DOHH2 (cell line): ENCODE data around the gene RPH3AL.

Experiments used
- H3F3A ChIP-seq: fragments of 200-600 bp; sonication (generic), shearing (Covaris generic); 2 replicates; pipeline ENCODE4 v1.6.0; 2016; ENCODE audit warnings: antibody characterized with exemption, mild to moderate bottlenecking; ENCODE audit not compliant: control insufficient read depth, insufficient read depth
- H3K27ac ChIP-seq: fragments of 200-600 bp; sonication (generic); 2 replicates; pipeline ENCODE4 v1.5.1; 2014; ENCODE audit warnings: low read depth, mild to moderate bottlenecking, low read length, moderate library complexity
- H3K27me3 ChIP-seq: fragments of 200-600 bp; sonication (generic); 2 replicates; pipeline ENCODE4 v1.6.1; 2014; ENCODE audit warnings: mild to moderate bottlenecking, low read length, mixed read lengths; ENCODE audit not compliant: control insufficient read depth
- H3K36me3 ChIP-seq: fragments of 200-600 bp; sonication (generic); 2 replicates; pipeline ENCODE4 v1.6.1; 2014; ENCODE audit warnings: mild to moderate bottlenecking, low read length, moderate library complexity, mixed read lengths; ENCODE audit not compliant: control insufficient read depth
- H3K4me1 ChIP-seq: fragments of 200-600 bp; sonication (generic); 2 replicates; pipeline ENCODE4 v1.6.1; 2014; ENCODE audit warnings: mild to moderate bottlenecking, low read length, mixed read lengths; ENCODE audit not compliant: control insufficient read depth
- H3K4me2 ChIP-seq: fragments of 200-600 bp; sonication (generic); 2 replicates; pipeline ENCODE4 v1.6.0; 2014; ENCODE audit warnings: mild to moderate bottlenecking, low read length, moderate library complexity
- H3K4me3 ChIP-seq: fragments of 200-600 bp; sonication (generic); 2 replicates; pipeline ENCODE4 v1.5.1; 2014; ENCODE audit warnings: mild to moderate bottlenecking, low read length, mixed read lengths
- H3K79me2 ChIP-seq: fragments of 200-600 bp; sonication (generic); 2 replicates; pipeline ENCODE4 v1.6.1; 2014; ENCODE audit warnings: mild to moderate bottlenecking, low read length, mixed read lengths; ENCODE audit not compliant: control insufficient read depth
- H3K9me2 ChIP-seq: fragments of 200-600 bp; sonication (generic); replicated peaks from 2 replicates; pipeline ENCODE4 v1.6.1; 2014; ENCODE audit warnings: mild to moderate bottlenecking, low read length, mixed read lengths; ENCODE audit not compliant: control insufficient read depth
- H3K9me3 ChIP-seq: fragments of 200-600 bp; sonication (generic); 2 replicates; pipeline ENCODE4 v1.6.1; 2014; ENCODE audit warnings: antibody characterized with exemption, low read length, mixed read lengths; ENCODE audit not compliant: control insufficient read depth, insufficient read depth
- H4K20me1 ChIP-seq: fragments of 200-600 bp; sonication (generic); 2 replicates; pipeline ENCODE4 v1.6.0; 2014; ENCODE audit warnings: low read depth, mild to moderate bottlenecking, antibody characterized with exemption, low read length, moderate library complexity; ENCODE audit not compliant: control insufficient read depth, insufficient read depth
- EZH2phosphoT487 ChIP-seq: fragments of 200-600 bp; sonication (generic); IDR thresholded peaks from 2 replicates; pipeline ENCODE4 v1.6.1; 2017; ENCODE audit warnings: borderline replicate concordance, mild to moderate bottlenecking, antibody characterized with exemption, low read length, moderate library complexity, mixed read lengths
- TF ChIP-seq, protein P1 (sequence below): fragments of 200-600 bp; sonication (generic); IDR thresholded peaks from one replicate; pipeline ENCODE4 v1.5.1; 2014; ENCODE audit warnings: antibody characterized with exemption, mild to moderate bottlenecking, low read depth, low read length; ENCODE audit not compliant: poor library complexity, severe bottlenecking

The RPH3AL gene

DNA sequence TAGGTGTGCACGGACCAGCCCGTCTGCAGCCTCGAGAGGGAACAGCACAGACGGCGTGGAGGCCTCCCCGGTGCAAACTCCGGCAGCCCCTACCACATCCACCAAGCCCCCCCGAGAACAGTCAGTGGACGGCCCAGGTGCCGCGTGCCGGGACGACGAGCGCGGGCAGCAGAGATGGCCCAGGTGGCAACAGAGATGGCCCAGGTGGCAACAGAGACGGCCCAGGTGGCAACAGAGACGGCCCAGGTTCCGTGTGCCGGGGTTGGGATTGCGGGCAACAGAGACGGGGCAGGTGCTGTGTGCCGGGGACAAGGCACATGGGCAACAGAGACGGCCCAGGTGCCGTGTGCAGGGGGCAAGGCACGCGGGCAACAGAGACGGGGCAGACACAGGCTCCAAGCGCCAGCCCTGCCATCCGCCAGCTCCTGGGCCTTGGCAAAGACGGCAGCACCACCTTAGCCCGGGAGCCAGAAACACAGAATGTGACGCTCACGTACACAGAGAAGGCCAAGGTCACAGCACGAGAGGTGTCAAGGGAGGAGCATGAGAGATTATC lies 31.1 kb downstream of the RPH3AL start:
- H3K79me2 ChIP-seq: no peaks in the 10 kb centered on the region
- no peaks in the 10 kb centered on the region; the same call in 1 of the 2 replicates for H3K9me3 ChIP-seq
- TF ChIP-seq, protein P1, sequence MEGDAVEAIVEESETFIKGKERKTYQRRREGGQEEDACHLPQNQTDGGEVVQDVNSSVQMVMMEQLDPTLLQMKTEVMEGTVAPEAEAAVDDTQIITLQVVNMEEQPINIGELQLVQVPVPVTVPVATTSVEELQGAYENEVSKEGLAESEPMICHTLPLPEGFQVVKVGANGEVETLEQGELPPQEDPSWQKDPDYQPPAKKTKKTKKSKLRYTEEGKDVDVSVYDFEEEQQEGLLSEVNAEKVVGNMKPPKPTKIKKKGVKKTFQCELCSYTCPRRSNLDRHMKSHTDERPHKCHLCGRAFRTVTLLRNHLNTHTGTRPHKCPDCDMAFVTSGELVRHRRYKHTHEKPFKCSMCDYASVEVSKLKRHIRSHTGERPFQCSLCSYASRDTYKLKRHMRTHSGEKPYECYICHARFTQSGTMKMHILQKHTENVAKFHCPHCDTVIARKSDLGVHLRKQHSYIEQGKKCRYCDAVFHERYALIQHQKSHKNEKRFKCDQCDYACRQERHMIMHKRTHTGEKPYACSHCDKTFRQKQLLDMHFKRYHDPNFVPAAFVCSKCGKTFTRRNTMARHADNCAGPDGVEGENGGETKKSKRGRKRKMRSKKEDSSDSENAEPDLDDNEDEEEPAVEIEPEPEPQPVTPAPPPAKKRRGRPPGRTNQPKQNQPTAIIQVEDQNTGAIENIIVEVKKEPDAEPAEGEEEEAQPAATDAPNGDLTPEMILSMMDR: no peak
- TF ChIP-seq EZH2phosphoT487: no peak
- H3K9me2 ChIP-seq: no peaks in the 10 kb centered on the region
- H3K36me3 ChIP-seq: no peaks in the 10 kb centered on the region
- no peaks in the 10 kb centered on the region for H4K20me1 ChIP-seq
- H3F3A ChIP-seq: no peaks in the 10 kb centered on the region
- no peaks in the 10 kb centered on the region for H3K27me3 ChIP-seq
- H3K27ac ChIP-seq: no peak overlapping the region
- H3K4me1 ChIP-seq: no peaks in the 10 kb centered on the region
- no peak overlapping the region for H3K4me3 ChIP-seq
- H3K4me2 ChIP-seq: no peak overlapping the region

DNA sequence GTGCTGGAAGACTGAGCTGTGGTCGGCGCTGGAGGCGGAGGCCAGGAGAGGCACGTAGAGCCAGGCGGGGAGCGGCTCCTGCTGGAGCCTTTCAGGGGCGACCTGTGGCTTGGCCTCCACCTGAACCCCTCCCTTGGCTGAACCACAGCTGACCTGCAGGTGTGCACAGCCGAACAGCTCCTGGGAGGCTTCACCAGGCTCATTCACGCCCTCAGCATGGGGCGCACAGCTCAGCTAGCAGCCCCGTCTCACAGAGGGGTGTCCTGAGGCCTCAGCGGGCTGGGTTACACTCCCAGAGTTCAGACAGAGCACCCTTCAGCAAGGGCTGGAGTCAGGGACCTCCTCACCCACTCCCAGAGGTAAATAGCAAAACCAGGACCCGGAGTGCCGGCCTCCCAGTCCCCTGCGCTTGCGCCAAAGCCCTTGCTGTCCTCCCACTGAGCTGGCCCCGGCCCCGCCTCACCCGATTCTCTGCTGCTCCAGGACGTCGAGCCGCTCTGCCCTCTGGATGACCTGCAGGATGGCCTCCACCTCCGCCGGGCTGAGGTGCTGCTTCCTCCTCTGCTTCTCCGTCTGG lies 31.7 kb downstream of the RPH3AL start:
- H3K79me2 ChIP-seq: no peaks in the 10 kb centered on the region
- no peak overlapping the region for H3K27ac ChIP-seq
- TF ChIP-seq, protein P1: no peak
- no peak for TF ChIP-seq EZH2phosphoT487
- no peak overlapping the region for H3K4me3 ChIP-seq
- no peaks in the 10 kb centered on the region for H3K4me1 ChIP-seq
- H3K9me3 ChIP-seq: no peaks in the 10 kb centered on the region; the same call in 1 of the 2 replicates
- no peaks in the 10 kb centered on the region for H3F3A ChIP-seq
- no peaks in the 10 kb centered on the region for H3K36me3 ChIP-seq
- no peaks in the 10 kb centered on the region for H4K20me1 ChIP-seq
- no peaks in the 10 kb centered on the region for H3K9me2 ChIP-seq
- no peak overlapping the region for H3K4me2 ChIP-seq
- no peaks in the 10 kb centered on the region for H3K27me3 ChIP-seq

DNA sequence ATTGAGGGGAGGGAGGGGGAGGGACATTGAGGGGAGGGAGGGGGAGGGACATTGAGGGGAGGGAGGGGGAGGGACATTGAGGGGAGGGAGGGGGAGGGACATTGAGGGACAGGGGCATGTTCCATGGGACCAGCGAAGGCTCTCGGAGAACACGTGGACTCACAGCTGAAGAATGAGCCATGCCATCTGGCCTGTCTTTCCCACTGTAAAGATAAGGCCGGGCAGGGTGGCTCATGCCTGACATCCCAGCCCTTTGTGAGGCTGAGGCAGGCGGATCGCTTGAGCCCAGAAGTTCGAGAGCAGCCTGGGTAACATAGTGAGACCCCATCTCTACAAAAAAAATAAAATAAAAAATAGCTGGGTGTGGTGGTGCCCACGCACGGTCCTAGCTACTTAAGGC lies 32.5 kb downstream of the RPH3AL start:
- no peaks in the 10 kb centered on the region for H4K20me1 ChIP-seq
- peaks cover 4% of the 10 kb centered on the region; the same call in 1 of the 2 replicates for H3K9me3 ChIP-seq
- H3K36me3 ChIP-seq: no peaks in the 10 kb centered on the region
- no peak overlapping the region for H3K4me3 ChIP-seq
- H3K4me2 ChIP-seq: no peak overlapping the region
- TF ChIP-seq, protein P1: no peak
- no peak for TF ChIP-seq EZH2phosphoT487
- H3F3A ChIP-seq: no peaks in the 10 kb centered on the region
- H3K27ac ChIP-seq: no peak overlapping the region
- no peaks in the 10 kb centered on the region for H3K9me2 ChIP-seq
- H3K27me3 ChIP-seq: no peaks in the 10 kb centered on the region
- no peaks in the 10 kb centered on the region for H3K4me1 ChIP-seq
- H3K79me2 ChIP-seq: no peaks in the 10 kb centered on the region
